CD1c-positive myeloid dendritic cell (primary cell): ENCODE data around the gene GABRA6.
"Not testable (repeated sequence)": the region's sequence is repeated elsewhere in the genome, so short reads cannot be mapped to it uniquely, and the experiment has no call there.

Experiments
- DNase-seq: peaks from one replicate; pipeline ENCODE4 v3.0.0-alpha.2; 2016; ENCODE audit errors: extremely low spot score

The GABRA6 gene

DNA sequence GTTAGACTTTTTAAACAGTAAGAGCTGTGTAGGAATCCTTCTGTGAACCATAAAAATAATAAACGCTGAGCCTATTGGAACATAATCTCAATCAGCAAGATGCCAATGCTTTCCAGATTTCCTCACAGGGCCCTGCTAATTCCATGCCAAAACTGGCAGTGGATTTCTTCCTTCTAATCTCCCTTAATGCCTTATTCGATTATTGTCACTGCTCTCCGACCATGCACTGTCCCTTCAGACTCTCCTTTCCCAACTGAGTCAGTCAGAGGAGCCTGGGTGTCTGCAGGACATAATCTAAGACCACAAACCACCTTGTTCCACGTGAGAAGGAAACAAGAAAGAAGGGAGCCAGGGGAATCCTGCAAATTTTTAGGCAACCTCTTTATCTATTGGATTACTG lies at the start of gene GABRA6:
TSS of gene GABRA6 (plus strand) at position 261 of the 400 bp plus-strand sequence. CDS start 269 bp downstream, outside the sequence.
- no peak for DNase-seq

DNA sequence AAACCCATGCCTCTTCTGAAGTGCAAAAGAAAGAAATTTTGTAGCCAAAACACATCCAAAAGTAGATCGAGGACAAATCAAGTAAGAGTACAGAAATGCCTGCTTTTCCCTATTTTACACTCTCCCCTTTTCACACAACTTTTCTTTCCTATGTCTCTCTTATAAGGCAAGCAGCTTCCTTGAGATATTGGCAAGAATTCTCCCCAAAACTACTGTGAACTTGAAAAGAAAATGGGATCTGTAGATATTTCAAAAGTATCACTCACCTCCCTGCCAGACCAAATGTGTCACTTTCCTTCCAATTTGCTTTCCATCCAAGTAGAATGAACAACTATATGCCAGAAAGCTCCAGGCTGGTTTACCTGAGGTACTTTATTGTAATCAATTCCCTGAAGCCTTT lies 47.9 kb upstream of the GABRA6 start:
- DNase-seq, result no peak

DNA sequence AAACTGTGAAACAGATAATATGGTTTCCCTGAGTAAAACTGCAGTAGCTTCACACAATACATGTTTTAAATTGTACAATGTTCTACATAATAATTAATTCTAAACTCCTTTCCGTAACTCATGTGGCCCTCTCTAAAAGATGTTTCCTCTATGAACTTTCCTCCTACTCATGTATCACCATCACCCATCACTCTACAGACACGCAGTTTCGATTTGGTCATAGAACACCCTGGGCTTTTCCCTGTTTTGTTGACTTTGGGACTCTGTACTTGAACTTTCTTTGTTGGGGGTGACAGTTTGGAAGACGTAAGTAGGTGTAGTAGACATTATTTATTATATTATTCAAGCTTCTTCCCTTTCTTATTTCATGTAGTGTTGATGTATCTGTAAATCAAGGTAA lies 44.1 kb upstream of the GABRA6 start:
- no peak for DNase-seq

DNA sequence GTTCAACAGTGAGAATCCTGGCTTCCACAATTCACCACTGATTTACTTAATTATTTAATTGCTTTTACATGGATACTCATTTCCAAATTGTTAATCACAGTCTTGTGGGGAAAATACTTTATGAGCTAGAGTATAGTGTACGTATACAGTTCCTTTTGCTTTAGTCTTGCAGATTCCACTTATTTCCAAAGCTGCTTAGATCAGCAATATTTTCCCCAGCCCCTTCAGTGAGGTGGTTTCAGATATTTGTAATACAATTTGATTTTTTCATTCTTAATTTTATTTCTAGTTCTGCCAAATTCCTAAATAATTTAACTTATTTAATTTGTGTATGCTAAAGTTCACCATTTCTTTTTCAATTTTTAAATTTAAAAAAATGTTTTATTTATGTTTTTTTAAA lies 40.3 kb upstream of the GABRA6 start:
- no peak for DNase-seq

DNA sequence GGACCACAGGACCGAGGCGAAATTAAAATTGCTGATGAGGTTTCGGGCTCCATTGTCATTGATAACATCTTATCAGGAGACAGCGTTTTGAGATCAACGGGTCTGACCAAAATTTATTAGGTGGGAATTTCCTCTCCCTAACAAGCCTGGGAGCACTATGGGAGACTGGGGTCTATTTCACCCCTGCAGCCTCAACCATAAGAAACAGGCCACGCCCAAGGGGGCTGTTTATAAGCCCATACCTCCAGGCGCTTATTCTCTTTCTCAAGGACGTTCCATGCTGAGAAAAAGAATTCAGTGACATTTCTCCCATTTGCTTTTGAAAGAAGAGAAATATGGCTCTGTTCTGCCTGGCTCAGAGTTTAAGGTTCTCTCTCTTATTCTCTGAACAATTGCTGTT lies 33.6 kb upstream of the GABRA6 start:
- DNase-seq, result not testable (repeated sequence)

DNA sequence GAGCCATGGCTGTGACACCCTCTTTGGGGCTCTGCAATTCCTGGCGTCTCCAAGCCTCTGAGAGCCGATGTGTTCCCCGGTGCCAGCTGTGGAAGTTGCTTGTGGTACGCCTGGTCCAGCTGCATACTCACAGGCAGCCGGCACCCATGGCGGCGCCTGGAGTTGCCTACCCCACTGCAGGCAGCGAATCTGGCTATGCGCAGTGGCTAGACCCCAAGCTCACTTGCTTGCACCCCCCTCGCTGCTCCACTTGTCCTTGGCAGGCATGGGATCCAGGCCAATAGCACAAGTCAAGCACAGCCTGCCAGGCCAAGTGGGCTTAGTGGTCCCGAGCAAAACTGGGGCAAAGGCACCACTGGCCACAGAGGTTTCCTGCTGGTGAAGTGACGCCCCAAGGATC lies 24.7 kb upstream of the GABRA6 start:
- DNase-seq, result no peak

DNA sequence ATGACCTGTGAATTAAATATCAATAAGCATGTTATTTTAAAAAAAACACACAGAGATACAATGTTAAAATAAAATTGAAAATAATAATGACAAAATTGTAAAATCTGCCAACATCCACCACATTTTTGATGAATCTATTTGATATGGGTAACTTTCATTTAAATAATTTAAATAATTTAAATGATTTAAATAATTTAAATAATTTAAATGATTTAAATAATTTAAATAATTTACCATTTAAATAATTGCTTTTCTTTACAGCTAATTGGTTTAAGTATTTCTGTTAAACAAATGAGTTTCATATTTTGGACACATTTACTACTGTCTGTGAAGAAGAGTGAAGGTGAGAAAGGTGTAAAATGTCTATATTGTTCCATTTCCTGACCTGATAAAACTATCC lies 22.1 kb upstream of the GABRA6 start:
- DNase-seq, result no peak

DNA sequence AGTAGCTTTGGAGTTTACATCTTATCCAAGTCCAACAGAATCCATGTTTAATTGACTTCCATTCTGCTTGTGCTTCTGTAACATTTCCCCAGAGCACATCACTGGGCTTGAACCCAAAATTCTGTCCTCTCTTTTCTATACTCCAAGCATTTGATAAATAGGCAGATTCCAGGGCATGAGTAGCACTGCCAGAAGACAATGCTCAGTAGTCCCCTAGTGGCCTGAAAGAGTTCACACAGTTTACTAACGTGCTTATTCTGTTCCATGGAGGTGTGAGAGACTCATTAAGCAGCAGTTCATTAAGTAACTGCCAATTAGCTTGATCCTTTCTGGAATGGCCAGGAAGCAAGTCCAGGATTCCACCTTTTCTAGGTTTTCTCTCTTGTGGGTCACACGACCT lies 9.4 kb upstream of the GABRA6 start:
- DNase-seq, result no peak

DNA sequence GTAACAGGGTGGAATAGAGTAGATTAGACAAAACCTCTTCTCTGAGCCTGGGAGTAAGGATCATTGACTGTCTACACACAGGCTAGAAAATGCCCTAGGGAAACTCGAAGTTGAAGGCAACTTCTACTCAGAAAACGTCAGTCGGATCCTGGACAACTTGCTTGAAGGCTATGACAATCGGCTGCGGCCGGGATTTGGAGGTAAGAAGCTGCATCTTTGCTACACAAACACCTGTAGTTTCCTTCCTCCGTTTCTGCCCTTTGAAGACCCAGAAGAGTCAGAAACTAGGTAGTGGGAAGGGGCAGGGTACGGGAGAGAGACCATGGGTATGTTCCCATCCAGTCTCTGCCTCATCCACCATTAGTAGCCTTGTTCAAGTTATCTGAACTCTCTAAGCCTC lies 628 bp downstream of the GABRA6 start:
- no peak for DNase-seq

DNA sequence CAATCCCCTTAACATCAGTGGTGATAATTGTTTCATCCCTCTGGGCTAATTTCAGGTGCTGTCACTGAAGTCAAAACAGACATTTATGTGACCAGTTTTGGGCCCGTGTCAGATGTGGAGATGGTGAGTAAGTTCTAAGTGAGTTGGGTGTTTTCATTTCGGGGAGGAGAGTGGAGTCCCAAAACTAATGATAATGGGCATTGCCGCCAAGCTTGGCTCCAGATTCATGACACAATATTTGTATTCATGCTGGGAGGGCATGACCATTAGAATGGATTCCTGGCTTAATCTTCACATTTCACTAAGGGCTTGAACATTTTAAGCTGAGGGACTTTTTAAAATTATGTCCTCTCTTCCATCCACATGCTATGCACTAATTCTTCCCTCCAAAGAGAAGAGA lies 1.4 kb downstream of the GABRA6 start:
- no peak for DNase-seq

DNA sequence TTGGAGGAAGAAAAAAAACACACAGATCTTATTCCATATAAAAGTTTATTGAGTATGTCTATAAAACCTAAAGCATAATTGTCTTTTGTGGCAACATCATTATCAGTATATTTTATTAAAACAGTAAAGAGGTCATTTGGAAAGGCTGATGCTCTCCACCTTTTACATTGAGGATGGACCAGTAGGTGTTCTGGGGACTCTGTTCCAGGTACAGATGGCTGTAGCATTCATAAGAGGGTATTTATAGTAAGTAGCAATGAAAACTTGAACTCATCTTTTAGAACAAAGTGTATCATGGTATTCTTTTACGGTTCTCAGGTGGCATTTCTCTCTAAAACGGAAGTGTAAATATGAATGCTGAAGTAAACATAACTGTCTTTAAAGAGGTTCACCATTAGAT lies 1.8 kb downstream of the GABRA6 start:
- DNase-seq, result no peak

DNA sequence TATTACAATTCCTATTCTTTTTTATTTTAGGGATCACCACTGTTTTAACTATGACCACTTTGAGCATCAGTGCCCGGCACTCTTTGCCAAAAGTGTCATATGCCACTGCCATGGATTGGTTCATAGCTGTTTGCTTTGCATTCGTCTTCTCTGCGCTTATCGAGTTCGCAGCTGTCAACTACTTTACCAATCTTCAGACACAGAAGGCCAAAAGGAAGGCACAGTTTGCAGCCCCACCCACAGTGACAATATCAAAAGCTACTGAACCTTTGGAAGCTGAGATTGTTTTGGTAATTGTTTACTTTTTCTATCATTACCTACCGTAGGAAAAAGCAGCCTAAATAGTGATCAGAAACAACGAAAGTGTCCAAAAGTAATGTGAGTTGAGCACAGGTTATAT lies 6.4 kb downstream of the GABRA6 start:
- no peak for DNase-seq

DNA sequence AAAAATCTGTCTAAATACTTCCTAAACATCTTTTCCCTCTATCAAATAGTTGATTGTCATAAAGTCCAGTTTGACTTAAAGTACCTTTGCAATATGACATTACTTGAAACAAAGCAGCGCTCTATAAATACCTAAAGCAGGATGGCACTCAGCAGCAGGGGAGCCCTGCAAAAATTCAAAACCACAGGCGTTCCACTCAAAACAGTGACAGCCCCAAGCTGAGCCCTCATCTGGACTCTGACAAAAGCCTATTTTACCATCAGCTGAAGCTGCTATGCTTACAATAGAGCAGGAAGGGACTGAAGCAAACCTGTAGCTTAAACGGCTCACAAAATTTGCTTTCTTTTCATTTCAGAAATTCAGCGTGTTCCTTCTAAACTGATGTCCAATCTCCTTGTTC lies 11.5 kb downstream of the GABRA6 start:
- no peak for DNase-seq

DNA sequence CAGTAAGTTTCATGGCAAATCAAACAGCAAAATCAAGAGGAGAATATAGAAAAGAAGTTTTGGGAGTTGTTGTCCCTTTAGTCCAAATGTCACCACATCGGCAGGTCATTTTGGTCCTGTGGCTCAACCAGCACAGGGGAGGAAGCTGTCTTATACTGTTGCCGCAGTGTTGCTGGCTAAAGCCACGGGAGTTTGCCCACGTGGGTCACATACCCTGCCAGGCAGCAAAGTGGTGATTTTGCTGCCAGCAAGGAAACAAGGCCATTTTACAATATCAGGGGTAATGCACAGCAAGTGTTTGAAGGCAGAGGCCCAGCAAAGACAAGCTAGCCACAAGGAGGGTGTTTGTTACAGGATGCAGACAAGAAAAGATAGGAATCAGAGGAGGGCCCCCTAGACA lies 14.5 kb downstream of the GABRA6 start:
- DNase-seq, result no peak

DNA sequence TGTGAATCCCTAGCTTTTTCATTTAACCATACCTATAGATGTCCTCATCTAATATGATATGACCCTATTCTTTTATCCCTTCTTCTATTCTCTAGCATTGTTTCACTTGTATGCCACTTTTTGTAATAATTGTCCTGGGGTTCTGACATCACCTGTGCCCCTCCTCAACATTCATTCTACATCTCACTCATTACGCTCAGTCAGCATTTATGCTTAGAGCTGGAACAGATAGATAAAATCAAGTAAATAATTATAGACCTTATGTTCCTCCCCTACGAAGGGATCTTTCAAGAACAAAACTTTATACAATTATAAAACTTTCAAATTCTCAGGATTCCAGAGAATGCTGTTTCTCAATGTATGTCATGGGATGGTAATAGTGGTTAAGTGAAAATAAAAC lies 18.0 kb downstream of the GABRA6 start:
- no peak for DNase-seq

DNA sequence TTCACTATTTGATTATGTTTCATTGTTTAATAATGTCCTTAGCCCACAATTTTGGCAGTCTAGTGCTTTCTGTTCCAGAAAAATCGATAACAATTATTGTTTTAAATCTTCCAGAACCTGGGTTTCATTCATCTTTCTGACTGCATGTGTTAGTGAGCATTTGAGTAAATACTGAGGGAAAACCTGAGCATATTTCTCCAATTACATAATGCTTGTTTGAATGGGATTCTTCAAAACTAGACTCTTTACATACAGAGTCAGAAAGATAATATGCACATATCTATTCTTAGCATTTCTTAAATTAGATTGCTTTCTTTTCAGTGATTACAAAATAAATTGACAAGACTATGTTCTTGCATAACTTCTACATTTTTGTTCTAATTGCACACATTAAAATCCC lies 21.9 kb downstream of the GABRA6 start:
- no peak for DNase-seq

DNA sequence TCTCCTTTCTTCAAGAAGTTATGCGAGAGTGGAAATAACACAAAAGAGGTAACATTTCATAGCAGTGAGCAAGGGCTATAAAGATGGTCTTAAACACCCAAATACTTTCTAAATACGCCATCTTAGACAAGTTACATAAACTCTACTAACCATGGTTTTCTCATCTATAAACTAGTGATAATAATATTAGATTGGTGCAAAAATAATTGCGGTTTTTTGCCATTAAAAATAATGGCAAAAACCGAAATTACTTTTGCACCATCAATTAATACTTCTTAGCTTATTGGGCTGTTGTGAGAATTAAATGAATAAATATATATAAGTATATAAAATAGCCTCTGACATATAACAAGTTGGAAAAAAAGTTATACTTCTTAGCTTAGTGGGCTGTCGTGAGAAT lies 23.7 kb downstream of the GABRA6 start:
- no peak for DNase-seq

DNA sequence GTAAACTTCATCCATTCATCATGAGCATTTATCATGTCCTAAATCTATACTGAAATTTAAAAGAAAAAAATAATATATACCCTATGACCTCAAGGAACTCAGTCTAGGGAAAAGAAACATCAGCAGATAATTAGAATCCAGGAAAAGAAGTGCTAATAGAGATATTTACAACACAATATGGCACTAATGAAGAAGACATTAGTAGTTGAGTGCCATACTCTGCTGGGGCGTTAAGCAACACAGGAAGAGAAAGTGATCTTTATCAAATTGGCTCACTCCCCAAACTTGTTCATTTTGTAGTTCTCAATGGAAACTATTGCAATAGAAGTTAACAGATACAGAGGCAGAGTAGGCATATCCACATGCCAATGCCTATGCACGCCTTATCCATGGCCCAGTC lies 27.5 kb downstream of the GABRA6 start:
- DNase-seq, result no peak

DNA sequence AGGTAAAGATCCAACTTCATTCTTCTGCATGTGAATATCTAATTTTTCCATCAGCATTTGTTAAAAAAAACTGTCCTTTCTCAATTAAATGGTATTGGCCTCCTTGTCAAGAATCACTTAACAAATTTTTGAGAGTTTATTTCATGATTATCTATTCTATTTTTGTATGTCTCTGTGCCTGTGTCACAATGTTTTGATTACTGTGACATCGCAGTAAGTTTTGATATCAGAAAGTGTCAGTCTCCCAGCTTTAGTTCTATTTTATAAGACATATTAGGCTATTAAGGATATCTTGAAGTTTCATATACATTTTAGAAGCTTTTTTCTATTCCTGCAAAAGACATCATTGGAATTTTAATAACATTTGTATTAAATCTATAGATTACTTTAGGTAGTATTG lies 33.6 kb downstream of the GABRA6 start:
- no peak for DNase-seq

DNA sequence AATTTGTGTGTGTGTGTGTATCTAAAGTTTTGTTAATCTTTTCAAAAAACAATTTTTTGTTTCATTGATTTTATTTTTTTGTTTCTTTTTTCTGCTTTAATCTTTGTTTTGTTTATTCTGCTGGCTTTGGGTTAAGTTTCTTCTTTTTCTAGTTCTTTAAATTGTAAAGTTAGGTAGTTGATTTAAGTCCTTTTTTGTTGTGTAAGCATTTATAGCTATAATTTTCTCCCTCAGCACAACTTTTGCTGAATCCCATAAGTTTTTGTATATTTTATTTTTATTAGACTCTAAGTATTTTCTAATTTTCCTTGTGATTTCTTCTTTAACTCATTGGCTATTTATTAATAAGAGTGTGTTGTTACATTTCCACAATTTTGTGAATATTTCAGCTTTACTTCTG lies 34.9 kb downstream of the GABRA6 start:
- DNase-seq, result no peak

DNA sequence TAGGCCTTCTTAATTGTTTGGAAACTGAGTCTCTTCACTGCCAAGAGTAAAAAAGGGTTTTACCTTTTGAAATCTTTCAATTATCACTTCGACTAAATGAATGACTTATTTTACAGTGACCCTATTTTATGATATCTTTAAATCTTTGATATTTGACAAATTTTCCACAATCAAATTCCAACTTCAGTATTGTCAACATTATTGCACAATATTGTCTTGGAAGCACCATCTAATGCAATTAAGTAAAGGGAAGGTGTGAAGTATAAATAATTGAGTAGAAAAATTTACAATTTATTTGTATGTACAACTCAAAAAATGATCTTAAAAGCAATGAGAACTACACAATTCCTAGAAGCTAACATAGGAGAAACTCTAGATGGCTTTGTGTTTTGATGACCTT lies 49.2 kb downstream of the GABRA6 start:
- no peak for DNase-seq

DNA sequence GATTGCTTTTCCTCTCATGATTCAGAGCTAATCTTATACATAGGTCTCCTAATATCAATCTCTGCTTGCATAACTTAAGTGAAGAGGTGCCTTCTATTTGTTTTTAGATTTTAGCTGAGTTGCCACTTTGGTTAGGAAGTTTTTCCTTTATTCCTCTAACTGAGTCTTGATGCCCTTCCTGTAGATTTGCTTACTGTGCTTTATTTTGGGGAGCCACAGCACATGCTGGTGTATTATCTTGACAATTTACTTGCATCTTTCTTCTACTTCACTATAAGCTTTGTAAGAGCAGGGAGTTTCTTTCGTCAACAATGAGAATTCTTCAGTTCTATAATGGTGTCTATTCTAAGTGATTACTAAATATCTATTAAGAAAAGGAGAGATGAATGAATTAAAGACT lies 54.9 kb downstream of the GABRA6 start:
- DNase-seq, result no peak

DNA sequence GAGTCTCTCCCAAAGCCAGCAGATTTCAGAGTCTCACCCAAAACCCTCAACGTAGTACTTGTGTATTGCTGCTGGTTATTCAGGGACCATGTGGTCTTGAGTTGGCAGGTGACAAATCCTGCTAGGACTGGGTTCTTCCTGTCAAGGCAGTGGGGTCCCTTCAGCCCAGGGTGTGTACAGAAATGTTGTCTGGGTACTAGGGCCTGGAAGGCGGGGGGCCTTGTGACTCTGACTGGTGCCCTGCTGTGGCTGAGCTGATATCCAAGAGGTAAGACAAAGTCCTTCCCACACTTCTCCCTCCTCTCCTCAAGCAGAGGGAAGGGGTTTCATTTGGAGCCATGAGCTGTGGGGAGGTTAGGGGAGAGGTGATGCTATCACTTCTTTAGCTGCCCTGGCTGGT lies 58.8 kb downstream of the GABRA6 start:
- no peak for DNase-seq

DNA sequence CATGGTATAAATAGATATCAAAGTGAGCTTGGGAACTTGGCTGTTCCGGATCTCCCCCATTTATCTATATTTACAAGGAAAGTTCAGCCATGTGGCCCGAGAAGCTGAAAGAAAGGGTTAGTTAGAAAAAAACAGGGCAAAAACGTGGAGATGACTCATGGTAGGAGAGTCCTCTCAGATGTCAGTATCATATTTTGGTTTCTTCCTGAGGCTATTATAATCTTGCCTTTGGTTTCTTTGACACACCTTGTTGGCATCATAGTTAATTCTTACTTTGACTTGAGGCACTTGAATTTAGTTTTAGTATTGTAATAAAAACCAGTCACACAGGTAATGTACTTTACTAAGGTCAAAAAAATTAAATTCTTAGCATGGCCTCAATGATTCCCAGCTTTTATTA lies 59.9 kb downstream of the GABRA6 start:
- no peak for DNase-seq

DNA sequence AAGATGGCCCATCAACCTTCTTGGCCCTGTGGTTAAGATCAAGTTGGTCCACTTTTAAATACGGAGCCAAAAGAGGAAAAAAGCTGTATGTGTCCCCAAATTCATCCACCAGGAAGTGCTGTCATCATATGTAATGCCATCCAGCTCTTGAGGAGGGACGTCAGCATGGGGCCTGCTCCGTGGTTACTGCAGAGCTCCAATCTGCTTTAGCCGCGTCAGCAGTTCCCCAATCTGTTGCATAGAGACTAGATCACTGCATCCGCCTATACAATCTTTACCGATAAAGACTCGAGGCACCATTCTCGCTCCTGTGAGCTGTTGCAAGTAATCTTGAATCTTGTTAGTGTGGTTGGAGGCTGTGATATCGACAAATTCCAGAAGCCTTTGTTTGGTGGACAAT lies 65.7 kb downstream of the GABRA6 start:
- DNase-seq, result no peak
